ENCODE results near the gene NEK1.
A peak's percentile ranks its signal among the peaks of the same experiment; 100 is the strongest.

The NEK1 gene

DNA sequence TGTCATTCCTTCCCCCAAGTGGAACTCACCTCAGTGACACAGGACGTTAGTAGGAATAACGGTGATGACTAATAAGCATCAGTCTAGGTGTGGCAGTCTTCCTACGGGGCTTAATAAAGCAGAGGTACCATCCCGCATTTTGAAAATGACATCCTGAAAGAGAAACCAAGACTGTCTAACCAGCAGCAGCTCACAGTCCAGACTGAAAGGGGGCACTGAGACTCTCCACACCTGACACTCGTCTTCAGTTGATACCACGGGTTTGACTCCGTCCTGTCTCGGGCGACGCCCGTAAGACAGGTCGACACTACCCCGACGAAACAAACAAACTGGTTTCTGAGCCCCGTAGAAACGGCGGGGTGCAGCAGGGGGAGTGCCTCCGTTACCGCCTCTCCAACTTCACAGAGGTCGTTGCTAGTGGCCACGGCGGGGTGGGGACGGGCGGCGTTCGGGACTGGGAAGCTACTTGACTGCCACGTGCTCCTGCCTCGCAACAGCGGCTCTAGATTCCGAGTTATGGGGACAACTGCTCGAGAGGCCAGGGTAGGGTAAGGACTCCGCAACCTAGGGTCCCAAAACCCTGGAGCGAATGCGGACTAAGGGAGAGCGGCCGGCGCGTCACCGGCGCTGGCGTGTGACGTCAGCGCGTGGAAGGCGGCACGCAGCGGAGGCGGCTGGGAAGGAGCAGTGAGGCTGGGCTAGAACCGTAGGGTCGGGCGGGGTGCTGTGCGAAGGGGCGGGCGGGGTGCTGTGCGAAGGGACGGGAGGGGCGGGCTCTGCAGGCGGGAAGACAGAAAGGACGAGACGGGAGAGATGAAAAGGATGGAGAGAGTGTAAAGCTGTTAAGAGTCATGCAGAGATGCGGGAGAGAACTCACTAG lies at the start of gene NEK1:
TSS of gene NEK1 (minus strand) at position 593 of the 880 bp plus-strand sequence. CDS start 9,953 bp downstream, outside the sequence.
- peak within 1 kb of the TSS; percentile 87 for H3K4me3 ChIP-seq (ENCODE audit: low read length)
- DNase-seq (ENCODE audit: low read depth): no peak
- TF ChIP-seq CTCF (conservative IDR thresholded peaks at IDR 0.05; ENCODE audit: low read depth, low read length): peak; percentile 6

DNA sequence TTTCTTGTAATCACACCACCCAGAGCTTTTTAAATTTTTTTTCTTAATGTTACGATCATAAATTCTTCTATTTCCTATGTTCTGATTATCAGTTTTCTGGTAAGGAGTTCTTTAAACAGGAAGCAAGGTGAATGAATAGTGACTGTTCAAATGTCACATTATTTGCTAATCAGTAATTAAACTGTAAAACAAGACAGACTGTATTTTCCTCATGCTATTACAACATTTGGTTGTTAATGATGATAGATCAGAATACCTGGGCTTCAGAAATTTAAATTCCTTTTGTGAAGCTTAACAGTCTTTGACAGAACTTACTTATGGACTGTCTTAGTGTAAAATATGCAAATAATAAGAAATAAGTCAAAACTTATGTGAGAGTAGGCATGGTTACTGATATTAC lies 49.4 kb upstream of the NEK1 start:
- no peak for TF ChIP-seq CTCF (conservative IDR thresholded peaks at IDR 0.05; ENCODE audit: low read depth, low read length)
- peak overlapping the region; percentile 67 for H3K4me3 ChIP-seq (ENCODE audit: low read length)

DNA sequence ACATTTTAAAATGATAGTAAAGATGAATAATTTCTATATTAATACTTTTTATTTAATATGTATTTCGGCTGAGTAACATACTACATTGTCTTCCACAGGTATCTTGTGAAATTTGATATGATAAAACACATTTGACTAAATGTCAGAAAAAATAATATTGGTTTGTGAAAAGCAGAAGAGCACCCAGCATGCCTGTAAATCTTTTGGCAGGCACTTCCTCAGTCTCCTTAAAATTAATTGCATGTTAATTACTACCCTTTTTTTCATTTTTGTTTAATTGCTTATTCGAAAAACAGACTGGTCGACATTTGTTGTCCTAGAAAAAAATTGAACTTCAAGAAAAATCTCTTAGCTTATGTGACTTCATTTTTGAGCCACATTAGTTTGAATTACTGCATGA lies 48.5 kb upstream of the NEK1 start:
- peak overlapping the region; percentile 67 for H3K4me3 ChIP-seq (ENCODE audit: low read length)
- no peak for TF ChIP-seq CTCF (conservative IDR thresholded peaks at IDR 0.05; ENCODE audit: low read depth, low read length)
- no peak for DNase-seq (ENCODE audit: low read depth)

More for the DNA sequence above, 49.4 kb upstream of the NEK1 start:
- DNase-seq (ENCODE audit: low read depth): no peak

GRCh38 chr4:169659716-169660670 lies 47.6 kb upstream of the NEK1 start:
- H3K4me3 ChIP-seq (ENCODE audit: low read length): peak overlapping the region; percentile 67
- peak; percentile 99 for DNase-seq (ENCODE audit: low read depth)
- TF ChIP-seq CTCF (conservative IDR thresholded peaks at IDR 0.05; ENCODE audit: low read depth, low read length): no peak

DNA sequence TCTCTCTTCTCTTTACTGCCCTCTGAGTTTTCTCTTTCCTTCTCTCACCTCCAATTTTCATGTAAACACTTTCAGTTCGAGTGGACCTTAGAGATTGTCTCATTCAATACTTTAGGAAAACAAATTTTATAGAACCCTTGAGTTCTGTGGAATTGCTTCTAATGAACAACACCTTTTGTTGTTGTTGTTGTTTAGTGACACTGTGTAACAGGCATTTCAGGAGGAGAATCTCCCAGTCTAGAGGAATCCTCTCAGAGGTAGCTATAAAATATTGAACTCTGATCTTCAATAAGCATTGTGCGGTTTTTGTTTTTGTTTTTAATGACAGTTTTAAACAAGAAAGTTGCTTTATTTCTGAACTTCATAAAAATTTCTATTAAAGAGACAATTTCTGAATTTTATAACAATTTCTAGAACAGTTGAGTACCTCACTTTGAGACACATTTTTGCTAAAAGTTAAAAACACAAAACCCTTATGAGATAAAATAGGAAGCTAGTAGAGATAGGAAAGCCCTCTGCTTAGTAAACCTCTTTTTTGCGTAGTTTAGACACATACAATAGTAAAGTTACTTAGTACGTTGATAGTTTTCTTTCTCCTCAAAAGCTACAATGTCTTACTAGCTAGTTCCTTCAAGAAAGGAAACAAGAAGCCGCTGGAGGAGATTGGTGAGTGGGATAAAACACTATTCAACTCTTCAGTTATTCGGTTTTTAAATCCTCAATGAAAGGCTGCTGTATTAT lies 46.8 kb upstream of the NEK1 start:
- no peak for TF ChIP-seq CTCF (conservative IDR thresholded peaks at IDR 0.05; ENCODE audit: low read depth, low read length)
- DNase-seq (ENCODE audit: low read depth): no peak
- H3K4me3 ChIP-seq (ENCODE audit: low read length): peak overlapping the region; percentile 40

GRCh38 chr4:169658196-169658595 lies 45.8 kb upstream of the NEK1 start:
- no peak for TF ChIP-seq CTCF (conservative IDR thresholded peaks at IDR 0.05; ENCODE audit: low read depth, low read length)
- no peak for DNase-seq (ENCODE audit: low read depth)
- H3K4me3 ChIP-seq (ENCODE audit: low read length): no peak overlapping the region

Data from retinal pigment epithelial cell (primary cell).